Testis (tissue), 3 donors: ENCODE measurements around the gene TBC1D9. TPM values are rescaled to one million over a fixed set of nuclear protein-coding genes. Genes with fewer than 3 reads are reported as not detected.

Experiments used
- DNase-seq: peaks from one replicate; pipeline ENCODE4 v3.0.0-alpha.2; 2019
- H3K27ac ChIP-seq, 2 donors: fragments of 200-600 bp; sonication (generic); one replicate each; pipeline ENCODE4 v1.5.1; 2019
- H3K27me3 ChIP-seq: fragments of 200-600 bp; sonication (generic); one replicate; pipeline ENCODE4 v1.5.1; 2019
- H3K36me3 ChIP-seq: fragments of 200-600 bp; sonication (generic); one replicate; pipeline ENCODE4 v1.5.1; 2017; ENCODE audit warnings: low read depth; ENCODE audit errors: missing control alignments
- H3K4me1 ChIP-seq: fragments of 200-600 bp; sonication (generic); one replicate; pipeline ENCODE4 v1.5.1; 2019
- H3K4me3 ChIP-seq, 2 donors: fragments of 200-600 bp; sonication (generic); one replicate each; pipeline ENCODE4 v1.5.1; 2017 to 2019
- H3K9me3 ChIP-seq: fragments of 200-600 bp; sonication (generic); one replicate; pipeline ENCODE4 v1.5.1; 2017
- CTCF ChIP-seq, 3 experiments: fragments of 450-650 bp in 2 of 3; fragments of 200-600 bp in 1 of 3; sonication (generic) in 1 of 3; IDR thresholded peaks; one replicate each; pipeline ENCODE4 v1.5.1; 2016 to 2019; ENCODE audit warnings: antibody characterized with exemption in 3 of 3, mild to moderate bottlenecking in 2 of 3, moderate library complexity in 1 of 3
- POLR2A ChIP-seq: fragments of 450-650 bp; IDR thresholded peaks from one replicate; pipeline ENCODE4 v1.6.1; 2017; ENCODE audit warnings: antibody characterized with exemption, mild to moderate bottlenecking, moderate library complexity
- WGBS, 2 donors: methylation state at CpG; one replicate each; pipeline ENCODE4 v1.1.5; 2018; 5-methylcytosine and 5-hydroxymethylcytosine counted together
- intact Hi-C: fragments of 100-400 bp; cut with DNase I; formaldehyde crosslinking; loops from one replicate; pipeline ENCODE4 v1.15.1; 2023; ENCODE audit warnings: low total_unique reads
- polyA plus RNA-seq: library from polyadenylated mRNA; stranded (reverse); fragments of 350-450 nt; fragmentation: Illumina TruSeq; extraction: RNeasy Lipid Tissue Mini Kit (QIAGEN cat#74804); gene quantifications from one replicate; pipeline ENCODE4 v1.2.3, GENCODE V29; 2014; ENCODE audit warnings: low read depth, low replicate concordance; ENCODE audit not compliant: insufficient read depth
- total RNA-seq, 2 donors: library from RNA; depleted of rRNA; stranded (reverse); fragments of >200 nt; gene quantifications; one replicate each; pipeline ENCODE4 v1.2.3, GENCODE V29; 2016

TBC1D9 gene
- total and polyA plus RNA-seq, 3 donors from 2014 or later: 8.6 to 13.1 (median 9.8) TPM

- H3K27ac ChIP-seq: no peak overlapping the region
- no peaks in the 10 kb centered on the region for H3K4me1 ChIP-seq
- no peaks in the 10 kb centered on the region for H3K9me3 ChIP-seq
- H3K36me3 ChIP-seq: no peaks in the 10 kb centered on the region
- H3K4me3 ChIP-seq: no peak overlapping the region
- no peaks in the 10 kb centered on the region for H3K27me3 ChIP-seq
- DNase-seq: no peak
- TF ChIP-seq CTCF (IDR thresholded peaks at IDR 0.05) (no peak), POLR2A (no peak)
- intact Hi-C loops: no loop called here
Observed at GRCh38 chr4:140695483-140695882, 60.7 kb downstream of the TBC1D9 start.

- WGBS, 2 donors: 56 to 80% methylated on average over 1 of the region's 1 CpG
- H3K4me3 ChIP-seq: no peak overlapping the region
- H3K27ac ChIP-seq: no peak overlapping the region
- no peaks in the 10 kb centered on the region for H3K27me3 ChIP-seq
- no peaks in the 10 kb centered on the region for H3K36me3 ChIP-seq
- TF ChIP-seq POLR2A: no peak
- TF ChIP-seq CTCF (IDR thresholded peaks at IDR 0.05): no peak
- intact Hi-C loops: no loop called here
- no peaks in the 10 kb centered on the region for H3K4me1 ChIP-seq
- DNase-seq: no peak
- no peaks in the 10 kb centered on the region for H3K9me3 ChIP-seq
Observed at GRCh38 chr4:140693562-140693961, 62.6 kb downstream of the TBC1D9 start.

GRCh38 chr4:140691369-140691768 lies 64.8 kb downstream of the TBC1D9 start:
- H3K4me1 ChIP-seq: no peaks in the 10 kb centered on the region
- WGBS, 2 donors: 60 to 68% methylated on average over 2 of the region's 2 CpGs
- DNase-seq: no peak
- H3K36me3 ChIP-seq: no peaks in the 10 kb centered on the region
- H3K27me3 ChIP-seq: no peaks in the 10 kb centered on the region
- TF ChIP-seq POLR2A (no peak), CTCF (IDR thresholded peaks at IDR 0.05) (no peak)
- H3K4me3 ChIP-seq: no peak overlapping the region
- peak overlapping the region in 1 of 2 donors; percentile 18 for H3K27ac ChIP-seq
- no peaks in the 10 kb centered on the region for H3K9me3 ChIP-seq
- intact Hi-C loops: no loop called here

- Histone ChIP-seq H3K27me3 (no peaks in the 10 kb centered on the region), H3K4me3 (no peak overlapping the region), H3K36me3 (no peaks in the 10 kb centered on the region), H3K27ac (no peak overlapping the region), H3K4me1 (no peaks in the 10 kb centered on the region), H3K9me3 (no peaks in the 10 kb centered on the region)
- no peak for DNase-seq
- intact Hi-C loops: no loop called here
- WGBS, 2 donors: 86 to 97% methylated on average over 1 of the region's 1 CpG
- TF ChIP-seq POLR2A (no peak), CTCF (IDR thresholded peaks at IDR 0.05) (no peak)
Observed at GRCh38 chr4:140690093-140690492, 66.1 kb downstream of the TBC1D9 start.

GRCh38 chr4:140689623-140690022 lies 66.6 kb downstream of the TBC1D9 start:
- Histone ChIP-seq H3K9me3 (no peaks in the 10 kb centered on the region), H3K27me3 (no peaks in the 10 kb centered on the region), H3K27ac (no peak overlapping the region), H3K4me1 (no peaks in the 10 kb centered on the region), H3K36me3 (no peaks in the 10 kb centered on the region), H3K4me3 (no peak overlapping the region)
- no peak for DNase-seq
- no peak for TF ChIP-seq CTCF (IDR thresholded peaks at IDR 0.05)
- TF ChIP-seq POLR2A: no peak
- intact Hi-C loops: no loop called here
- 77 to 92% methylated on average over 3 of the region's 3 CpGs for WGBS, 2 donors
